ENCODE results near the gene ACE.

The ACE gene

GRCh38 chr17:63444457-63444856 lies 32.4 kb upstream of the ACE start:
- Histone ChIP-seq H2BK120ac (ENCODE audit: insufficient read depth, low read length, poor library complexity) (no peak overlapping the region), H3K23ac (ENCODE audit: low read length) (no peak overlapping the region), H4K91ac (ENCODE audit: low read depth, low read length) (no peak overlapping the region), H4K8ac (ENCODE audit: low read depth, low read length) (no peak overlapping the region), H3K4me3 (ENCODE audit: low read depth, low read length) (no peak overlapping the region), H3K27me3 (ENCODE audit: insufficient read depth, low read length) (no peaks in the 10 kb centered on the region), H3K27ac (ENCODE audit: low read depth, low read length) (no peak overlapping the region), H2AFZ (ENCODE audit: insufficient read depth, low read length, poor library complexity) (no peak overlapping the region), H3K4ac (ENCODE audit: low read depth, low read length) (no peak overlapping the region), H3K14ac (ENCODE audit: low read length) (no peak overlapping the region), H3K18ac (ENCODE audit: low read length) (no peak overlapping the region), H3K4me1 (ENCODE audit: control insufficient read depth in 1 of 2, insufficient read depth in 2 of 2, low read length in 2 of 2) (peaks cover 15 to 22% of the 10 kb centered on the region in 2 experiments), H3K79me1 (ENCODE audit: low read length) (peaks cover 19% of the 10 kb centered on the region), H3K36me3 (ENCODE audit: control insufficient read depth in 1 of 2, insufficient read depth in 2 of 2, low read length in 2 of 2) (no peaks in the 10 kb centered on the region), H3K4me2 (ENCODE audit: low read length) (no peak overlapping the region), H2BK12ac (ENCODE audit: low read length) (no peak overlapping the region), H3K9ac (ENCODE audit: low read length) (no peak overlapping the region), H2AK5ac (ENCODE audit: low read length) (no peak overlapping the region), H4K12ac (ENCODE audit: low read depth, low read length) (no peak overlapping the region), H2BK5ac (ENCODE audit: low read depth, low read length, poor library complexity) (no peak overlapping the region), H3K79me2 (ENCODE audit: control insufficient read depth, insufficient read depth, low read length, poor library complexity) (peaks cover 11% of the 10 kb centered on the region), H3K9me3 (ENCODE audit: insufficient read depth, low read depth, low read length) (peaks cover 2% of the 10 kb centered on the region)
- whole genome bisulfite sequencing (ENCODE audit: extremely low coverage, insufficient coverage, insufficient read length) = no CpG with 5 or more reads among the region's 3 CpGs
- DNase-seq = no peak

GRCh38 chr17:63445065-63445464 lies 31.8 kb upstream of the ACE start:
- DNase-seq = no peak
- H3K27ac ChIP-seq (ENCODE audit: low read depth, low read length) = no peak overlapping the region
- H3K14ac ChIP-seq (ENCODE audit: low read length) = no peak overlapping the region
- H3K9ac ChIP-seq (ENCODE audit: low read length) = no peak overlapping the region
- H3K36me3 ChIP-seq (ENCODE audit: control insufficient read depth in 1 of 2, insufficient read depth in 2 of 2, low read length in 2 of 2) = no peaks in the 10 kb centered on the region
- no CpG with 5 or more reads among the region's 7 CpGs for WGBS (ENCODE audit: extremely low coverage, insufficient coverage, insufficient read length)
- H4K12ac ChIP-seq (ENCODE audit: low read depth, low read length) = no peak overlapping the region
- H3K18ac ChIP-seq (ENCODE audit: low read length) = no peak overlapping the region
- H3K4me1 ChIP-seq (ENCODE audit: control insufficient read depth in 1 of 2, insufficient read depth in 2 of 2, low read length in 2 of 2) = peaks cover 15 to 19% of the 10 kb centered on the region in 2 experiments
- no peak overlapping the region for H3K23ac ChIP-seq (ENCODE audit: low read length)
- H3K4me2 ChIP-seq (ENCODE audit: low read length) = peak overlapping the region; percentile 93
- H3K4ac ChIP-seq (ENCODE audit: low read depth, low read length) = peak overlapping the region; percentile 24
- peaks cover 19% of the 10 kb centered on the region for H3K79me1 ChIP-seq (ENCODE audit: low read length)
- H2BK120ac ChIP-seq (ENCODE audit: insufficient read depth, low read length, poor library complexity) = no peak overlapping the region
- H3K9me3 ChIP-seq (ENCODE audit: insufficient read depth, low read depth, low read length) = peaks cover 2% of the 10 kb centered on the region
- H3K4me3 ChIP-seq (ENCODE audit: low read depth, low read length) = no peak overlapping the region
- H3K79me2 ChIP-seq (ENCODE audit: control insufficient read depth, insufficient read depth, low read length, poor library complexity) = peaks cover 11% of the 10 kb centered on the region
- H4K8ac ChIP-seq (ENCODE audit: low read depth, low read length) = no peak overlapping the region
- no peak overlapping the region for H2AK5ac ChIP-seq (ENCODE audit: low read length)
- H2BK12ac ChIP-seq (ENCODE audit: low read length) = no peak overlapping the region
- H3K27me3 ChIP-seq (ENCODE audit: insufficient read depth, low read length) = no peaks in the 10 kb centered on the region
- no peak overlapping the region for H2BK5ac ChIP-seq (ENCODE audit: low read depth, low read length, poor library complexity)
- H4K91ac ChIP-seq (ENCODE audit: low read depth, low read length) = no peak overlapping the region
- H2AFZ ChIP-seq (ENCODE audit: insufficient read depth, low read length, poor library complexity) = no peak overlapping the region

DNA sequence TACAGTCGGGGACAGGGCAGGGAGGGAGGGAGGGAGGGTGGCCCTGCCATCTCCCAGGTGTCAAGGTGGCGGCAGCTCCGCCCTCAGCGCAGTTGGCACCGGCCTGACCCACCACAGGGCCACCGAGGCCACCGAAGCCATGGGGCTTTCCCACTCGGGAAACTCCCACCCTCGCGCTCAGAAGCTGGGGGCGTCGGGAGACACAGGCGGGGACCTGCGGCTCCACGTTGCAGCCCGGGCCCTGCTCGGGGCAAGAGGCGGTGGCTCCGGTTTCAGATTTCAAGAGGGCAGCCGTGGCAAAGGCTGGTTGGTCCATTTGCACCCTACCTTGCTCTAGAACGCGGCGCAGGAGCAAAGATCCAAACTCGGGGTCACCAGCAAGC lies 31.3 kb upstream of the ACE start:
- Histone ChIP-seq H4K8ac (ENCODE audit: low read depth, low read length) (peak overlapping the region; percentile 20), H4K91ac (ENCODE audit: low read depth, low read length) (peak overlapping the region; percentile 96), H3K18ac (ENCODE audit: low read length) (peak overlapping the region; percentile 65), H3K79me1 (ENCODE audit: low read length) (peaks cover 19% of the 10 kb centered on the region), H2BK5ac (ENCODE audit: low read depth, low read length, poor library complexity) (peak overlapping the region; percentile 63), H3K9ac (ENCODE audit: low read length) (peak overlapping the region; percentile 54), H3K4me1 (ENCODE audit: control insufficient read depth in 1 of 2, insufficient read depth in 2 of 2, low read length in 2 of 2) (peaks cover 15% of the 10 kb centered on the region in 2 experiments), H2BK120ac (ENCODE audit: insufficient read depth, low read length, poor library complexity) (peak overlapping the region; percentile 93), H2AFZ (ENCODE audit: insufficient read depth, low read length, poor library complexity) (peak overlapping the region; percentile 64), H3K4me3 (ENCODE audit: low read depth, low read length) (peak overlapping the region; percentile 74), H3K79me2 (ENCODE audit: control insufficient read depth, insufficient read depth, low read length, poor library complexity) (peaks cover 11% of the 10 kb centered on the region), H3K9me3 (ENCODE audit: insufficient read depth, low read depth, low read length) (peaks cover 2% of the 10 kb centered on the region), H2AK5ac (ENCODE audit: low read length) (no peak overlapping the region), H3K4me2 (ENCODE audit: low read length) (peak overlapping the region; percentile 93), H3K36me3 (ENCODE audit: control insufficient read depth in 1 of 2, insufficient read depth in 2 of 2, low read length in 2 of 2) (no peaks in the 10 kb centered on the region), H3K14ac (ENCODE audit: low read length) (peak overlapping the region; percentile 55), H3K4ac (ENCODE audit: low read depth, low read length) (peak overlapping the region; percentile 24), H2BK12ac (ENCODE audit: low read length) (peak overlapping the region; percentile 1), H3K27me3 (ENCODE audit: insufficient read depth, low read length) (no peaks in the 10 kb centered on the region), H3K23ac (ENCODE audit: low read length) (no peak overlapping the region), H4K12ac (ENCODE audit: low read depth, low read length) (peak overlapping the region; percentile 34), H3K27ac (ENCODE audit: low read depth, low read length) (peak overlapping the region; percentile 51)
- DNase-seq = peak; percentile 51 to 65
- no CpG with 5 or more reads among the region's 24 CpGs for WGBS (ENCODE audit: extremely low coverage, insufficient coverage, insufficient read length)

GRCh38 chr17:63445954-63446752 lies 30.7 kb upstream of the ACE start, which contains the start of gene CYB561:
Gene CYB561, minus strand, starts transcription at chr17:63446306. Its CDS starts 8,759 bp downstream, at chr17:63437547.
- H3K36me3 ChIP-seq (ENCODE audit: control insufficient read depth in 1 of 2, insufficient read depth in 2 of 2, low read length in 2 of 2) = no peaks in the 10 kb centered on the region
- peak within 1 kb of the TSS; percentile 93 for H3K4me2 ChIP-seq (ENCODE audit: low read length)
- peaks cover 19% of the 10 kb centered on the region for H3K79me1 ChIP-seq (ENCODE audit: low read length)
- peak within 1 kb of the TSS; percentile 74 for H4K8ac ChIP-seq (ENCODE audit: low read depth, low read length)
- H4K12ac ChIP-seq (ENCODE audit: low read depth, low read length) = peak within 1 kb of the TSS; percentile 71
- H3K9me3 ChIP-seq (ENCODE audit: insufficient read depth, low read depth, low read length) = peaks cover 2% of the 10 kb centered on the region
- H3K23ac ChIP-seq (ENCODE audit: low read length) = no peak within 1 kb of the TSS
- peak within 1 kb of the TSS; percentile 64 for H2AFZ ChIP-seq (ENCODE audit: insufficient read depth, low read length, poor library complexity)
- DNase-seq = peak; percentile 75 to 89
- peak within 1 kb of the TSS; percentile 74 for H3K4me3 ChIP-seq (ENCODE audit: low read depth, low read length)
- no peak within 1 kb of the TSS for H2AK5ac ChIP-seq (ENCODE audit: low read length)
- H3K14ac ChIP-seq (ENCODE audit: low read length) = peak within 1 kb of the TSS; percentile 93
- peak within 1 kb of the TSS; percentile 96 for H4K91ac ChIP-seq (ENCODE audit: low read depth, low read length)
- peak within 1 kb of the TSS; percentile 89 for H3K18ac ChIP-seq (ENCODE audit: low read length)
- H3K4ac ChIP-seq (ENCODE audit: low read depth, low read length) = peak within 1 kb of the TSS; percentile 76
- no peaks in the 10 kb centered on the region for H3K27me3 ChIP-seq (ENCODE audit: insufficient read depth, low read length)
- H2BK120ac ChIP-seq (ENCODE audit: insufficient read depth, low read length, poor library complexity) = peak within 1 kb of the TSS; percentile 93
- peak within 1 kb of the TSS; percentile 86 for H3K27ac ChIP-seq (ENCODE audit: low read depth, low read length)
- no CpG with 5 or more reads among the region's 99 CpGs for WGBS (ENCODE audit: extremely low coverage, insufficient coverage, insufficient read length)
- H2BK5ac ChIP-seq (ENCODE audit: low read depth, low read length, poor library complexity) = peak within 1 kb of the TSS; percentile 82
- H3K9ac ChIP-seq (ENCODE audit: low read length) = peak within 1 kb of the TSS; percentile 75
- H3K79me2 ChIP-seq (ENCODE audit: control insufficient read depth, insufficient read depth, low read length, poor library complexity) = peaks cover 11% of the 10 kb centered on the region
- H2BK12ac ChIP-seq (ENCODE audit: low read length) = peak within 1 kb of the TSS; percentile 7
- peaks cover 15% of the 10 kb centered on the region in 2 experiments for H3K4me1 ChIP-seq (ENCODE audit: control insufficient read depth in 1 of 2, insufficient read depth in 2 of 2, low read length in 2 of 2)
